Activated CD4-positive, alpha-beta T cell treated with anti-CD3 and anti-CD28 coated beads for 24 hours (primary cell): ENCODE results near the gene CFAP97.
"Not testable (repeated sequence)": the region's sequence is repeated elsewhere in the genome, so short reads cannot be mapped to it uniquely, and the experiment has no call there.

Experiments
- DNase-seq, 2 donors: peaks; one replicate each; pipeline ENCODE4 v3.0.0-alpha.2; 2020; ENCODE audit warnings: low read depth in 2 of 2

The CFAP97 gene

DNA sequence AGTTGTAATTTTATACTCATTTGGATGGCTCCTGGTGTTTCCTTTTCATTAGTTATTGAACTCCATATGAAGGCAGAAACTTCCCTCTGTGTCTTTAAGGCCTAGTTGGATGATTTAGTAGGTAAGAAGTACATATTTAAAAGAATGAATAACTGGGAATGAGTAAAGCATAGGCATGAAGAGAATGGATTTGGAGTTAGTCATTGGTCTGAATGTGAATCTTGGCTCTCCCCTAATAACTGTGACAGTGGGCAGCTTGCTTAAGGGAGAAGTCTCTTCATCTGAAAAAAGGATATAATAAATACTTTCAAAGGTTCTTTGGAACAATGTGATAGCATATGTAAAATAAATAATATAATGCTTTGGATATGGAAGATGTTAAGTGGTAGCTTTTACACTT, 18.8 kb upstream of the CFAP97 start:
- DNase-seq = no peak

DNA sequence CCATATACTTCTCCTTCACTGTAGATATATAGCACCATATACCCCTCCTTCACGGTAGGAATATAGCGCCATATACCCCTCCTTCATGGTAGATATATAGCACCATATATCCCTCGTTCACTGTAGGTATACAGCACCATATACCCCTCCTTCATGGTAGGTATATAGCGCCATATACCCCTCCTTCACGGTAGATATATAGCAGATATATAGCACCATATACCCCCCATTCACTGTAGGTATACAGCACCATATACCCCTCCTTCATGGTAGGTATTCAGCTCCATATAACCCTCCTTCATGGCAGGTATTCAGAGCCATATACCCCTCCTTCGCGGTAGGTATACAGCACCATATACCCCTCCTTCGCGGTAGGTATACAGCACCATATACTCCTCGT, 18.1 kb upstream of the CFAP97 start:
- DNase-seq = no peak

GRCh38 chr4:185221491-185221890, 17.7 kb upstream of the CFAP97 start:
- DNase-seq = no peak

DNA sequence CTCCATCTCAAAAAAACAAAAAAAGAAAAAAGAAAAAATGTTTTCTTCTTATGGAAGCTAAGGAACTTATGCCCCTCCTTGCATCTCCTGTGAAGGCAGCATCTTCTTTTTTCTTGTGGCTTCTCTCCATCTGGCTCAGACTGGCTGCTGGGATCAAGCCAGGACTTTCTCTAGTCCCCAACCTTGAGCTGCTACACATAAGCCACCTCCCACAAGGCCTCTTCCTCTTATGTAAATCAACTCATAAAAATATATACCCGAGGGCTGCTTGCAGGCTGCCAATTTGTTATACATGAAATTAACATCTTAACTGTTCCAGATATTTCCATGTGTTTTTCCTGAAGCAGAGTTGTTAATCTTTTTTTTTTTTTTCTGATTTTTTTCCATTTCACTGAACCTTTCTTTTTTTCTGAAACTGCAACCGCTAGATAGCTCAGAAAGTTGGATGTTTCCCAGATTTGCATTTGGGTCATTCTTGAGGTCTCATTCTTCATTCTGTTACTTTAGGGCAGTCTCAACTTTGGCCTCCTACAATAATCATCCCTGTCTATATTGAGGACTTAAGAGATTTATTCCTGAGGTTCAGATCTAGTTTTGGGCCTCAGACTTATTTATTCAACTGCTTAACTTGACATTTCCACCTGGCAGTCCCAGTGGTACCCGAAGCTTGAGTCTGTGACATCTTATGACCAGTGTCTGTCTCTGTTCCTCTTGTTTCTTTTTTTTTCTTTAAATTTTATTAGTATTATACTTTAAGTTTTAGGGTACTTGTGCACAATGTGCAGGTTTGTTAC, 15.9 kb upstream of the CFAP97 start:
- DNase-seq = no peak

GRCh38 chr4:185218312-185218711, 14.5 kb upstream of the CFAP97 start:
- DNase-seq = no peak

DNA sequence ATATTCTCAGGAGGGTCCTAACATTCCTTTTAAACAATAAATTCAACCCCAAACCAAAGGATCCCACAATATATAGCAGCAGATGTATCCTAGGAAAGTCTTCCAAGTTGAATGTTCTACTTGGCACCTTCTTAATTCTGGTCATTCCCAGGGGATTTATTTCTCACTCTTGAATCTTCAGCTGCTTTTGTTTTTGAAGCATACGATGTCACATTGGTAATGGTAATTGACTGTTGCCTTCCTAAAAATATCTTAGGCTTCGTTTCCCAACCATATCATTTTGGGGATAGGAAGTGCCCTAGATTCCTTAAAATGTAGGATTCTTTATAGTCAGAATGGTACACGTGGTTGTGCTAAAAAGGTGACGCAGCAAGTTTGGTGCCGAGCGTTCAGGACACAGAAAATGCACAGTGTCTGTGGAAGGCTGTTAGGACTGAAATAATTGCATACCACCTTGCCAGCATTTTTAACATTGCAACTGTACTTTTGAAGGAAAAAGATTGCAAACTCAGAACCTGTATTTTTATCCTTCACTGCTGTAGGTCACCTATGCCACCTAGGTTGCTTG, 13.7 kb upstream of the CFAP97 start:
- no peak for DNase-seq

DNA sequence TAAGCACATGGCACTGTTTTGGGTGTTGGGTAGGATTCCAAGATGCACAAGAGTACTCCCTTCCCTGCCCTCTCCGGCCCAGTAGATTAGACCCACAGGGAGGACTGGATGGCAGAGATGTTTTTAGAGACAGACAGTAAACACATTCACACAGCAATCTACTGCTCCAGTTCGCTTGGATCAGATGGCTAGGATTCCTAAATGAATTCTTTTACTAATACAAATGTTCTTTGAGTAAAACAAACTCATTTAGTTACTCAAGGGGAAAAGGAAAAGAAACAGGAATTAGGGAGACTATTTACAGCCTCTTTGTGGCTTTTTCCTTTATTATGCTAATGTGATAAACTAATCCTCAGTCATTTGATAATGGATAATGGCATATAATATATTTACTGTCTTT, 11.5 kb upstream of the CFAP97 start:
- no peak for DNase-seq

GRCh38 chr4:185213877-185214276, 10.1 kb upstream of the CFAP97 start:
- DNase-seq = no peak

DNA sequence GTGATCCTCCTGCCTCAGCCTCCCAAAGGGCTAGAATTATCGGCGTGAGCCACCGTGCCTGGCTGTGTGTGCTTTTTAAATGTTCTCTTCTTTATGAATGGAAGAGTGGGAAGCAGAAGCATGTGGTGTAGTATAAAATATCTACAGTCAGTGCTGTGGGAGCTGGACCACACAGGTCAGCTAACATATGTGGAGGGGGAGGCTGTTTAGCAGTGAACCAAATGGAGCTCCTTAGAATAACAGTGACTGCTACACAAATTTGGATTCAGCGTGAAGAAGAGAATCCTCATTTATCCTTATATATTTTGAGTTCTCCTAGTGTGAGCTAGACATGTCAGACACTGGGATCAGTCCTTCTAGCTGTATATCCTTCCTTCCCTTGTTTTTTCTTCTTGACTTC, 8.8 kb upstream of the CFAP97 start:
- no peak for DNase-seq

- DNase-seq = no peak
Measured at GRCh38 chr4:185211641-185212040, 7.8 kb upstream of the CFAP97 start.

GRCh38 chr4:185211035-185211434, 7.2 kb upstream of the CFAP97 start:
- no peak for DNase-seq

GRCh38 chr4:185210102-185210981, 6.5 kb upstream of the CFAP97 start:
- DNase-seq = no peak

DNA sequence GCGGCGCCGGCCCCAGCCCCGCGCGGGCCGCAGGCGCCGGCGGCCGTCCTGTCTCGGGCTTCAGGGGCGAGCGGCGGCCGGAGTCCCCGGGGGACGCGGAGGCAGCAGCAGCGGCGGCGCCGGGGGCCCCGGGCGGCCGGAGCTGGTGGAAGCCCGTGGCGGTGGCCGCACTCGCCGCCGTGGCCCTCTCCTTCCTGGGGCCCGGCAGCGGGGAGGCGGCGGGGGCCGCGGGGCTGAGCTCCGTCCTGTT, 6.0 kb upstream of the CFAP97 start:
- DNase-seq = not testable (repeated sequence)

GRCh38 chr4:185209031-185209851, 5.4 kb upstream of the CFAP97 start, which contains the start of gene SNX25:
TSS of gene SNX25 (plus strand) at chr4:185209598. CDS start at chr4:185209827, 229 bp downstream.
- DNase-seq = peak; percentile 76 to 78

GRCh38 chr4:185207466-185207865, 3.7 kb upstream of the CFAP97 start:
- no peak for DNase-seq

- DNase-seq = no peak
Measured at GRCh38 chr4:185205697-185206342, 2.0 kb upstream of the CFAP97 start.

DNA sequence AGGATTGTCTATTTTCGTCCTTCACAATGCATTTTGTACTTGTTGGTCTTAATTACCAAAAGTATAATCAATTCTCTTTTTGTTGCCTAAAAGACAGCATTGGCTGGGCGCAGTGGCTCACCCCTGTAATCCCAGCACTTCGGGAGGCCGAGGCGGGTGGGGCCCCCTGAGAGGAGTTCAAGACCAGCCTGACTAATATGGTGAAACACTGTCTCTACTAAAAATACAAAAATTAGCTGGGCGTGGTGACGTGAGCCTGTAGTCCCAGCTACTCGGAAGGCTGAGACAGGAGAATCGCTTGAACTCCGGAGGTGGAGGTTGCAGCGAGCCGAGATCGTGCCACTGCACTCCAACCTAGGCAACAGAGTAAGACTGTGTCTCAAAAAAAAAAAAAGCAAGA, 1.3 kb upstream of the CFAP97 start:
- DNase-seq = not testable (repeated sequence)

- DNase-seq = no peak
Measured at GRCh38 chr4:185204238-185204910, 574 bp upstream of the CFAP97 start.

GRCh38 chr4:185202984-185203485, 765 bp downstream of the CFAP97 start:
- no peak for DNase-seq
